ENCODE measurements around the gene CRB1. TPM values are rescaled to one million over a fixed set of nuclear protein-coding genes. Genes with fewer than 3 reads are reported as not detected.

The CRB1 gene
- total RNA-seq, 3 donors from 2014 or later = 0.33 to 1.0 (median 0.48) TPM

GRCh38 chr1:197272791-197273190 lies 4.7 kb downstream of the CRB1 start:
- intact Hi-C loops (cut with DNase I; ENCODE audit: low total_unique reads) = no loop called here
- Histone ChIP-seq H3K4me3 (no peak overlapping the region), H3K9me3 (no peaks in the 10 kb centered on the region), H3K27ac (no peak overlapping the region), H3K36me3 (no peaks in the 10 kb centered on the region), H3K27me3 (no peaks in the 10 kb centered on the region), H3K4me1 (no peaks in the 10 kb centered on the region)
- TF ChIP-seq POLR2AphosphoS5 (IDR thresholded peaks at IDR 0.05) (no peak), CTCF (IDR thresholded peaks at IDR 0.05) (no peak), POLR2A (IDR thresholded peaks at IDR 0.05) (no peak)
- DNase-seq (ENCODE audit: low spot score in 2 of 2) = no peak

GRCh38 chr1:197277166-197277565 lies 9.1 kb downstream of the CRB1 start:
- H3K36me3 ChIP-seq = no peaks in the 10 kb centered on the region
- H3K4me1 ChIP-seq = no peaks in the 10 kb centered on the region
- no peaks in the 10 kb centered on the region for H3K27me3 ChIP-seq
- H3K4me3 ChIP-seq = no peak overlapping the region
- TF ChIP-seq CTCF (IDR thresholded peaks at IDR 0.05) (no peak), POLR2AphosphoS5 (IDR thresholded peaks at IDR 0.05) (no peak), POLR2A (IDR thresholded peaks at IDR 0.05) (no peak)
- intact Hi-C loops (cut with DNase I; ENCODE audit: low total_unique reads) = no loop called here
- no peak overlapping the region for H3K27ac ChIP-seq
- no peaks in the 10 kb centered on the region for H3K9me3 ChIP-seq
- DNase-seq (ENCODE audit: low spot score in 2 of 2) = no peak

GRCh38 chr1:197284325-197284724 lies 16.3 kb downstream of the CRB1 start:
- TF ChIP-seq POLR2A (IDR thresholded peaks at IDR 0.05) (no peak), POLR2AphosphoS5 (IDR thresholded peaks at IDR 0.05) (no peak), CTCF (IDR thresholded peaks at IDR 0.05) (no peak)
- no peak overlapping the region for H3K27ac ChIP-seq
- no peak for DNase-seq (ENCODE audit: low spot score in 2 of 2)
- intact Hi-C loops (cut with DNase I; ENCODE audit: low total_unique reads) = no loop called here
- H3K36me3 ChIP-seq = no peaks in the 10 kb centered on the region
- no peaks in the 10 kb centered on the region for H3K27me3 ChIP-seq
- H3K4me1 ChIP-seq = no peaks in the 10 kb centered on the region
- no peaks in the 10 kb centered on the region for H3K9me3 ChIP-seq
- H3K4me3 ChIP-seq = no peak overlapping the region

GRCh38 chr1:197284966-197285365 lies 16.9 kb downstream of the CRB1 start:
- Histone ChIP-seq H3K27ac (no peak overlapping the region), H3K27me3 (no peaks in the 10 kb centered on the region), H3K4me3 (no peak overlapping the region), H3K9me3 (no peaks in the 10 kb centered on the region), H3K36me3 (no peaks in the 10 kb centered on the region), H3K4me1 (no peaks in the 10 kb centered on the region)
- intact Hi-C loops (cut with DNase I; ENCODE audit: low total_unique reads) = no loop called here
- TF ChIP-seq CTCF (IDR thresholded peaks at IDR 0.05) (no peak), POLR2AphosphoS5 (IDR thresholded peaks at IDR 0.05) (no peak), POLR2A (IDR thresholded peaks at IDR 0.05) (no peak)
- DNase-seq (ENCODE audit: low spot score in 2 of 2) = no peak

GRCh38 chr1:197285526-197286205 lies 17.6 kb downstream of the CRB1 start:
- TF ChIP-seq POLR2A (IDR thresholded peaks at IDR 0.05) (no peak), CTCF (IDR thresholded peaks at IDR 0.05) (no peak), POLR2AphosphoS5 (IDR thresholded peaks at IDR 0.05) (no peak)
- H3K36me3 ChIP-seq = no peaks in the 10 kb centered on the region
- H3K4me1 ChIP-seq = no peaks in the 10 kb centered on the region
- no peaks in the 10 kb centered on the region for H3K27me3 ChIP-seq
- H3K4me3 ChIP-seq = no peak overlapping the region
- no peaks in the 10 kb centered on the region for H3K9me3 ChIP-seq
- intact Hi-C loops (cut with DNase I; ENCODE audit: low total_unique reads) = no loop called here
- no peak overlapping the region for H3K27ac ChIP-seq
- no peak for DNase-seq (ENCODE audit: low spot score in 2 of 2)

All from breast epithelium (tissue), 4 donors.